ENCODE results near the gene PDXK.
A peak's percentile ranks its signal among the peaks of the same experiment; 100 is the strongest.

PDXK gene

GRCh38 chr21:43806017-43806710 lies 87.2 kb downstream of the PDXK start:
- no peak for DNase-seq (ENCODE audit: low read depth)

DNA sequence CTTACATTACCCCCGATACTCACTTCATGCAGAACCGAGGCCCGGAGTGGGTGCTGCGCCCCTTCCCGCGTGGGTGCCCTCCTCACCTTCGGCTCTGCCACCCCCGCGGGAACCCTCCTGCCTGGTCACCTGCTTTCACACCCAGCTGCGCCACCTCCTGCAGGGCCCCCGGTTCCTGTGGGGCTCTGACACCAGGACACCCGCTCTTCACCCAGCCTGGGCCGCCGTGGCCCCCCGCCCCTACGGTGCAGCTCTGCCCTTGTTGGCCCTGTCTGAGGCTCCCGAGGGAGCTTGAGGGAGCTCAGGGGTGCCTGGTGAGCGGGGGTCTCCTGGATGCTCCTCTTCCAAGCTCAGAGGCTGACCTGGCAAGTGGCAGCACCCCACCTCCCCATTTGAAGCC lies 89.4 kb downstream of the PDXK start:
- no peak for DNase-seq (ENCODE audit: low read depth)

DNA sequence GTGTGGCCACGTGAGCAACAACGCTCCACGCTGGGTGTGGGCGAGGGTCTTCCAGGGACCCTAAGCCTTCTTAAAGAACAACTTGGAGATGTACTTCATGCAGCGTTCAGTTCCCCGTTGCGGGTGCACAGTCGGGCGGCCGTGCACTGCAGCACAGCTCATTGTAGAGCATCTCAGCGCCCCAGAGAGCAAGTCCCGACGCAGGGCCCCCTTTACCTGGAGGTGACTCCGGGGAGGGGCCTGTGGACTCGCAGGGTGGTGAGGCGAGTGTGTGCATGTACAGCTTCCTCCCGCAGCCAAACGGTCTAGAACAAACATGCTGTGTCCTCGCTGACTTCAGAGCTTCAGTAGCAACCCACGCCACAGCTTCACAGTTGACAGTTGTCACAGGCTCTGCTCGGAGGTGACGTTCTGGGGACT lies 89.9 kb downstream of the PDXK start:
- no peak for DNase-seq (ENCODE audit: low read depth)

- no peak for DNase-seq (ENCODE audit: low read depth)
These were observed 90.4 kb downstream of the PDXK start for GRCh38 chr21:43809346-43809799.

GRCh38 chr21:43809853-43810504 lies 91.0 kb downstream of the PDXK start:
- no peak for DNase-seq (ENCODE audit: low read depth)

- peak; percentile 88 for DNase-seq (ENCODE audit: low read depth)
These were observed 91.8 kb downstream of the PDXK start for GRCh38 chr21:43810505-43811261.

GRCh38 chr21:43811262-43812105 lies 92.6 kb downstream of the PDXK start:
- DNase-seq (ENCODE audit: low read depth), result no peak
